GM21737 (cell line): ENCODE measurements around the gene CSKMT.
"Not testable (repeated sequence)": the region's sequence is repeated elsewhere in the genome, so short reads cannot be mapped to it uniquely, and the experiment has no call there.

Experiments
- ATAC-seq: cut with Tn5 transposase; IDR thresholded peaks from one replicate; pipeline ENCODE4 v1.9.1; 2021; ENCODE audit warnings: mild to moderate bottlenecking, moderate library complexity; ENCODE audit not compliant: unreplicated experiment

Gene CSKMT

GRCh38 chr11:62687508-62688396 lies 22.6 kb downstream of the CSKMT start:
- no peak for ATAC-seq

DNA sequence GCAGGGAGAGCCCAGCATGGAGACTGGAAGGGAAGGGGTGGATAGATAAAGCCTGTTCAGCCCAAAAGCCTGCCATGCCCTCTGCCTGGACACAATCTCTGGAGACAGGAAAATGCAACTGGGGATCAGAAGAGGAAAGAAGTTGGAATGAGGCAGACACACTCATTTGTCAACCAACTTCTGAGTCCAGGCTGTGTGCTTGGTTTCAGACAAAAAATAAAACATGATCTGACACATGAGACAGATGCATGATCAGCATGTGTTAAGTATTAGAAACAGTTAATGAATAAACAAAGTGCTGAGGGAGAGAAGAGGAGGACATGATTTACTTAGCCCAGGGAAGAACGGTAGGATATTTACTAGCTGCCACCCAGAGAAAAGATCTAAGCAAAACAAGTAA lies 23.4 kb downstream of the CSKMT start:
- ATAC-seq = no peak

DNA sequence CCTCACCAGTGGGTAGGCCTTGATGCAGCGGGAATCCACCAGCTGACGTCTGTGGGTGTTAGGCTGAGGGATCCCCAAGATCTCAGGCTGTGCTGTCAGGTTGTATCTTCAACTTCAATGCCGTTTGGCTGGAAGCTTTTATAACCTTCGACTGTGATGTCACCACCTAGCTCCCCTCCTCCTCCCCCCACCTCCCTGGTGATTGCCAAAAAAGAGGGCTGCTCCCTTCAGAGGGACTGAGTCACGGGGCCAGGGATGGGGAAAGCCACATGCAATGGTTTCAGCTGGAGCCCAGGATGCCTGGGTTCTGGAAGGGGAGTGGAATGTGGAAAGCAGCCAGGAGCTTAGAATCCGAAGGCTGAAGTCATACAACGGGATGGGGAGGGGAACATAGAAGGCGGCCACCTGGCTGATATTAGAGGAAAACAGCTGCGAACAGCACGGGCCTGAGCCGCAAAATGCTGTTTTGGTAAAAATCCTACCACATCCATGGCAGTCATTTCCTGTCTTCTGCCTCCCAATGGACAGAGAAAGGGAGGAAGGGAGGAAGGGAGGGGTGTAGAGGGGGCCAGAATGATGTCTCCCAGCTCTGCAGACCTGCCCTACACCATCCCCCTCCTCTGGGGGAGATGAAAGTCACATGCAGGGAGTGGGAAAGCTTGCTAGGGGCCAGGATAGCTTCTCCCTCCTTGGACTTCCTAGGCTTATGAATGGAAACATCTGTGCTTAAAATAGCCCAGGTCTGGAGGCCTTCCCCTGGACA lies 24.5 kb downstream of the CSKMT start, which contains the start of gene LRRN4CL:
LRRN4CL (minus strand) TSS at position 110 of the 763 bp plus-strand sequence. CDS start 1,022 bp downstream, outside the sequence.
- ATAC-seq = no peak

DNA sequence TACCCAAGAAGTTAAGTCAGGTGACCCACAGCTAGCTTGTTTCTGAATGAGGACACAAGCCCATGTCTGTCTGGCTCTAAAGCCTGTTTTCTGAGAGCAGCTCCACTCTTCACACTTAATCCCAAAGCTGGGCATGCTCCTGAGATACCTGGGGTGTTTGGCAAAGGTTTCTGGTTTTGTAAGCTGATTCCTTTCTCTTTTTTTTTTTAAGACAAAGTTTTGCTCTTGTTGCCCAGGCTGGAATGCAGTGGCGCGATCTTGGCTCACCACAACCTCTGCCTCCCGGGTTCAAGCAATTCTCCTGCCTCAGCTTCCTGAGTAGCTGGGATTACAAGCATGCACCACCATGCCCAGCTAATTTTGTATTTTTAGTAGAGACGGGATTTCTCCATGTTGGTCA lies 28.5 kb downstream of the CSKMT start:
- ATAC-seq = not testable (repeated sequence)

DNA sequence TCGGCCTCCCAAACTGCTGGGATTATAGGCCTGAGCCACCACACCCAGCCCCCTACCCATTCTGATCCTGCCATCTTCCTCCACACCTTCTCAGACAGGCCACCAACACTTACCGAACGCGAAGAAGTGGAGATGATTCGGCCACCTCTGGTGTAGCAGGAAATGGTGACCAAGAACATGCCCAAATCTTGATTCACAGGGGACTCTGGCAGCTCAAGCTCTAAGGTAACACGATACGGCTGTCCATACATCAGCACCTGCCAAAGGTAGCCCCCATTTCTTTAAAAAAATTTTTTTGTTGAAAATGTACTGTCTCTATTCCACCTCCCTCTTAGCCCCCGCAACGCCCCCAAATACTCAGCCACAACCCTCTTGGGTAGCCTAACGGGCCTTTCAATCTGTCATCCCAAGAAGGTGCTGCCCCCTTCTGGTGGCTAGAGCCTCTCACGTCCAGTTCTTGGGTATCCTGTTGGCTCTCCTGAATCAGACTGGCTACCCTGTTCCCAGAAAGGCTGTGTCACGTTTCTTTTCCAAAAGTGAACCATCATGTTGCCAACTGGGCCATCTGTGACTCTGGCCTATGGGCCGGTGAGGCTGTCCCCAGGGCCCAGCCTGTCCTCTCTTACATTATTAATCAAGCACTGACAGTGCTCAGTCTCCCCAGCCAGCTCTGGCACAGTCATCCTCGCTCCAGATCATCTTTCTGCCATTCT lies 29.5 kb downstream of the CSKMT start:
- ATAC-seq = no peak

GRCh38 chr11:62702246-62702645 lies 37.1 kb downstream of the CSKMT start:
- no peak for ATAC-seq

GRCh38 chr11:62703921-62704320 lies 38.8 kb downstream of the CSKMT start:
- ATAC-seq = not testable (repeated sequence)

GRCh38 chr11:62705413-62705812 lies 40.3 kb downstream of the CSKMT start:
- ATAC-seq = no peak

DNA sequence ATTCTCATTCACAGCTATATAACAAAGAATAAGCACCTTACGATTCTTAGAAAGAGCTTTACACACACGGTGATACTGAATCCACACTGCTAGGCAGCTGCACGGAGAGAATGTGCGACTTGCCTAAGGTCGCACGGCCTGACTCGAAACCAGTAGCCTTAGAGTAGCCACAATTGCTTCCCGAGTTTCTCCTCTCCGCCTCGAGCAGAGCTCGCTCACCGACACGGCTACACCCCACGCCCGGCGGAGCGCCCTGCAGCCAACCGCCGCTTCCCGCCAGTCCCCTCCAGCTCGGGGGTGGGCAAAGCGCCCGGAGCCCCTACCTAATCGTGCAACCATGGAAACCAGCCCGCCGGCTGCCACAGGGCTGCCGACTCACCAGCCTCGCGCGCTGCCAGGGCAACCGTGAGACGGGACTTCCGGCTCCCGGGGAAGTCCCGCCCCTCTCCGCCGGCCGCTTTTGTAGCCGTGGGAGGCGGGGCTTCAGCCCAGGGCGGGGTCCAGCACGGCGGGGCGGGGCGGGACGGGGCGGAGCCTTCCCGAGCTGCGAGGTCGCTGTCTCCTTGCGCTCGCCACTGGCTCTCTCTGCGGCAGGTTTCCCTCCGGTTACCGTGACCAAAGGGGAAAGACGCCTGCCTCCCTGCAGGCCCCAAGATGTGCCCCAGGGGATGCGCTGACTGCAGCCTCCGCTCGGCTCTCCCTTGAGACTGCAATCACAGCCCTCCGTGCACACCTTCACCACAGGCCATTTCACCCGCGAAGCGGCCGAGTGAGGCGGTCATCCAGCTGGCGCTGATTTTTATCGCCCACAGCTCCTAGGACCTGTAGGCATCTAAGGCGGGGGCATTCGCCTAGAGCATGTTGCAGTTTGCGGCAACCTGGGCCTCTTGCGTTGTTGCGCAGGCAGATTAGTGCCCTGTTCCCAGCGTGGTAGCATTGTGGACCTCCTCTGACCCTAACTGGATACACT lies 41.1 kb downstream of the CSKMT start:
- peak; percentile 55 for ATAC-seq

DNA sequence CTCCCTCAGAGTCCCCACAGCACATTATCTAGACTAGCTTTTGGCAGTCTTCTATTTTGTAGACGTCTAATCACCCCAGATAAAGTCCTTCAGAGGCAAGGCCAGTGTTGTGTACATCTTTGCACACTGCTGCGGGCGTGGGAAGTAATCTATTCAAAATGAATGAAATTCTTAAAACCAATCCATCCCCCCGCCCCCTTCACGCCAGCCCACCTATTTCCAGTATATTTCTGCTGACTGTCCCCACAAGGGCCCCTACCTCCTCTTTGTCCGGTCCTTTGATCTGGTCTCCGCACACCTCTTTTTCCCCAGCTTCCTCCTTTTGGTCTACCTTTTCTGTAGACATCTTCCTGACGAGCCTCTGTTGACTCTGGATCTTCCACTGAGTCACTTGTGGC lies 41.7 kb downstream of the CSKMT start:
- no peak for ATAC-seq

DNA sequence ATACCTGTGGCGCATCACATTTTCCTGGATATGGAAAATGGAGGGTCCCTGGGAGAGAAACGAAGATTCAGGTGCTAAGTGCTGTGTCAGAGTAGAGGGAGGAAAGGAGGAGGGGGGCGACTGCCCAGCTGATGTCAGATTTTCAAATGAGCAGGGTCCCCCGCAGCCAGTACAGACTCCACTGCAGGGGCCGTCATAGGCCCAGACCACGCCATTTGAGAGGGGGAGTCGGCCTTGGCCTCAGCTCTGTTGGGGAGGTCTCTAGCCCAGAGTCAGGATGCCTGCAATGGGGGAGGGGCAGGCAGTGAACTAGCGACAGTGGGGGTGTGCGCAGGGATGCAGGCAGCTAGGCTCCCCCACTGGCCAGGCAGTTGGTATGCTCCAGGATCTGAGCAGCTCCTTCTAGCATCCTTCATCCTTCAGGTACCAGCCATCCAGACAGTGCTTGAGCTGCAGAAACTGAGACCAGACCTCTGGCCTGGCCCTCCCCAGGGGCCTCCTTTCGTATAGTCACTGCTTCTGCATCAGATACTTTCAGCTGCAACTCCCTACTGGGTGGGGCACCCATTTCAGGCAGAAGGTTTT lies 42.3 kb downstream of the CSKMT start, which contains the start of the genes BSCL2 and GNG3:
BSCL2 (minus strand) TSS at position 148 of the 585 bp plus-strand sequence. CDS start 229 bp downstream, outside the sequence.
GNG3 (plus strand) TSS at position 400 of the 585 bp plus-strand sequence. CDS start 620 bp downstream, outside the sequence.
- ATAC-seq = no peak

DNA sequence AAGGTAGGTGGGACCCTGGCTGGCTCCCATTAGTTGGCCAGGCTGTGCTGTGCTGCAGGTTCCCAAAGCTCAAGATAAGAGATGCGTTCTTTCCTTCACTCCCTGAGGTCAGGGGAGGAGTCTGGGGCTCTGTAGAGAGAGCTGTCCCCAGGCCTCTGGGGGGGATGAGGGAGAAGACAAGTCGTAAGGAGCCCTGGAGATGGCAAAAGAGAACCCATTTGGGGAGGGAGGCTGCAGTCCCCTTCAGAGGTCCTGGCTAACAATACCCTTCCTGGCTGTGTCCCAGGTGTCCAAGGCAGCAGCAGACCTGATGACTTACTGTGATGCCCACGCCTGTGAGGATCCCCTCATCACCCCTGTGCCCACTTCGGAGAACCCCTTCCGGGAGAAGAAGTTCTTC lies 43.3 kb downstream of the CSKMT start:
- no peak for ATAC-seq

DNA sequence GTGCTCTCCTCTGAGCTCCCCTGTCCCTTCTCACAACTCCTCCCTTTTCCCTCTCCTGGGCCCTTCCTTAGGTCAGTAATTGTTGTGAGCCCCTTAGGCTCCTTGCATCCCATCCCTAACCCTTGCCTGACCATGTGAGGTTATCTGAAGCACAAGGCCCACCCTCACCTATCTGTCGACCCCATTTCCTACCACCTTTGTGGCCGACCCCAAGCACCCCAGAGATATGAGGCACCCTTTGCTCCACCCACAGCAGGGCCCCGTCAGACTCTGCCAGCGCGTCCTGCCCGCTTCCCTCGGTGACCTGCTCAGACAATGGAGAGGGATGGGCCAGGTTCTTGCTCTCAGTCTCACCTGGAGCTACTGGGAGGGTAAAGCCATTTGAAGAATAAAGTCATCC lies 43.7 kb downstream of the CSKMT start:
- no peak for ATAC-seq

- peak; percentile 60 for ATAC-seq
Measured at GRCh38 chr11:62709247-62710000, 44.3 kb downstream of the CSKMT start.

- no peak for ATAC-seq
Measured at GRCh38 chr11:62710001-62710345, 44.9 kb downstream of the CSKMT start.

GRCh38 chr11:62712276-62712812 lies 47.2 kb downstream of the CSKMT start:
- ATAC-seq = no peak

GRCh38 chr11:62712861-62713260 lies 47.7 kb downstream of the CSKMT start:
- ATAC-seq = no peak

GRCh38 chr11:62713343-62713742 lies 48.2 kb downstream of the CSKMT start:
- ATAC-seq = no peak
